Panc1 (cell line): Measurements from ENCODE around the gene ANHX. TPM values are rescaled to one million over a fixed set of nuclear protein-coding genes. Genes with fewer than 3 reads are reported as not detected.
"Not testable (repeated sequence)": the region's sequence is repeated elsewhere in the genome, so short reads cannot be mapped to it uniquely, and the experiment has no call there.

Experiments
- ATAC-seq: fragments of 200-7000 bp; cut with Tn5 transposase; 2 replicates; pipeline ENCODE4 v1.9.1; 2020; ENCODE audit warnings: mild to moderate bottlenecking, moderate library complexity
- BruUV-seq: library from RNA; stranded (reverse); fragments of 400-500 nt; replicated peaks from 2 replicates; lab custom pipeline; 2021; lab: Mats Ljungman, UMichigan
- CTCF ChIA-PET: fragments of 300-600 bp; sonication (Branson Sonifier 250); formaldehyde crosslinking; loops from one replicate; lab custom pipeline; 2022; ENCODE audit warnings: antibody characterized with exemption; lab: Charles Lee
- POLR2A ChIA-PET: fragments of 300-600 bp; sonication (Branson Sonifier 250); formaldehyde crosslinking; loops from one replicate; lab custom pipeline; 2022; ENCODE audit warnings: antibody characterized with exemption; lab: Charles Lee
- DNase-seq: peaks from one replicate; pipeline ENCODE4 v3.0.0-alpha.2; 2010; ENCODE audit warnings: low read depth, low spot score
- H3K27ac ChIP-seq: 2 replicates; pipeline ENCODE4 v1.5.1; 2011; ENCODE audit warnings: mild to moderate bottlenecking, low read length, inconsistent platforms
- H3K27me3 ChIP-seq: fragments of 200-500 bp; sonication (Bioruptor generic); 2 replicates; pipeline ENCODE4 v1.6.0; 2014; ENCODE audit warnings: low read length, inconsistent platforms; ENCODE audit not compliant: control insufficient read depth, insufficient read depth
- H3K36me3 ChIP-seq: fragments of 200-500 bp; sonication (Bioruptor generic); 2 replicates; pipeline ENCODE4 v1.5.1; 2014; ENCODE audit warnings: inconsistent platforms, mild to moderate bottlenecking, low read length, moderate library complexity; ENCODE audit not compliant: control insufficient read depth, insufficient read depth
- H3K4me1 ChIP-seq: 2 replicates; pipeline ENCODE4 v1.5.1; 2011; ENCODE audit warnings: inconsistent platforms, mild to moderate bottlenecking, low read length, moderate library complexity; ENCODE audit not compliant: control insufficient read depth, insufficient read depth
- H3K4me3 ChIP-seq, 2 experiments: 2 replicates each; pipeline ENCODE4 v1.5.1; 2011 to 2012; ENCODE audit warnings: low read depth in 2 of 2, low read length in 2 of 2, mild to moderate bottlenecking in 2 of 2, inconsistent platforms in 1 of 2, moderate library complexity in 1 of 2
- H3K9me3 ChIP-seq: fragments of 200-500 bp; sonication (Bioruptor generic); 2 replicates; pipeline ENCODE4 v1.5.1; 2014; ENCODE audit warnings: low read depth, mild to moderate bottlenecking, inconsistent platforms, low read length, moderate library complexity; ENCODE audit not compliant: control insufficient read depth, insufficient read depth
- CTCF ChIP-seq: fragments of 450-650 bp; IDR thresholded peaks from 2 replicates; pipeline ENCODE4 v1.5.1; 2017; ENCODE audit warnings: mild to moderate bottlenecking
- POLR2AphosphoS5 ChIP-seq: IDR thresholded peaks from 2 replicates; pipeline ENCODE4 v1.6.1; 2012; ENCODE audit warnings: mild to moderate bottlenecking, low read depth, low read length, moderate library complexity
- SIN3A ChIP-seq: IDR thresholded peaks from 2 replicates; pipeline ENCODE4 v1.6.1; 2012; ENCODE audit warnings: low read depth, mild to moderate bottlenecking, low read length, moderate library complexity, borderline replicate concordance; ENCODE audit not compliant: insufficient read depth
- TCF7L2 ChIP-seq: IDR thresholded peaks from 2 replicates; pipeline ENCODE4 v1.6.1; 2011; ENCODE audit warnings: mild to moderate bottlenecking, low read depth, low read length, inconsistent platforms
- in situ Hi-C: cut with HindIII; loops from 2 replicates; pipeline ENCODE4 v1.10.0; 2016; ENCODE audit warnings: low sequenced_read_pairs, low pct_unique_long_range_greater_than_20kb
- intact Hi-C: fragments of 100-400 bp; cut with micrococcal nuclease; formaldehyde crosslinking; loops from one replicate; pipeline ENCODE4 v1.10.0; 2022; ENCODE audit not compliant: unreplicated experiment
- total RNA-seq: library from RNA; stranded (reverse); gene quantifications from one replicate; pipeline ENCODE4 v1.2.1, GENCODE V29; 2021; ENCODE audit not compliant: unreplicated experiment
- TF ChIP-seq, protein P1 (sequence below), 2 experiments: IDR thresholded peaks; 2 replicates each; pipeline ENCODE4 v1.6.1; 2011 to 2012; ENCODE audit warnings: low read depth in 2 of 2, control low read depth in 1 of 2, low read length in 1 of 2, mild to moderate bottlenecking in 1 of 2, moderate library complexity in 1 of 2; ENCODE audit not compliant: insufficient read depth in 1 of 2

Gene ANHX
- total RNA-seq, 1 experiment from 2014 or later: not detected

DNA sequence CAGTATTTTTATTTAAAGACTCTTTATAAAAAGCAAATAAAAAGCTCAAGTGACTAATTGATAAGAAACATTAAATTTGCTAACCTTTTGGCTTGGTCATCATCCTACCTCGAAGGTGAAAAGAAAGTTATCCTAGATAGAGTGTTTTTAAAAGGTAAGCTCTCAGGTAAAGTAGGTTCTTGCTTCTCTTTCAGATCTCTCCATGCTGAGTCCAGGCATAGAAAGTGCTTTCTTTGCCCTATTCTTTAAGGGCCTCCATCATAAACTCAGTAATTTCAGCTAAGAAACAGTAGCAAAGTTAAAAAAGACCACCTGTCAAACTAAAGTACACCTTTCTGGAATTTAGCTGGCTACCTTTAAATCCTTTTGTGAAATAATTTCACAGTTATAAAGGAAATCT is 20.6 kb upstream of the ANHX start:
- Histone ChIP-seq H3K36me3 (no peaks in the 10 kb centered on the region), H3K9me3 (peaks cover 10% of the 10 kb centered on the region; the same call in 1 of the 2 replicates), H3K4me3 (no peak overlapping the region), H3K4me1 (no peaks in the 10 kb centered on the region), H3K27ac (no peak overlapping the region), H3K27me3 (no peaks in the 10 kb centered on the region)
- TF ChIP-seq, protein P1, sequence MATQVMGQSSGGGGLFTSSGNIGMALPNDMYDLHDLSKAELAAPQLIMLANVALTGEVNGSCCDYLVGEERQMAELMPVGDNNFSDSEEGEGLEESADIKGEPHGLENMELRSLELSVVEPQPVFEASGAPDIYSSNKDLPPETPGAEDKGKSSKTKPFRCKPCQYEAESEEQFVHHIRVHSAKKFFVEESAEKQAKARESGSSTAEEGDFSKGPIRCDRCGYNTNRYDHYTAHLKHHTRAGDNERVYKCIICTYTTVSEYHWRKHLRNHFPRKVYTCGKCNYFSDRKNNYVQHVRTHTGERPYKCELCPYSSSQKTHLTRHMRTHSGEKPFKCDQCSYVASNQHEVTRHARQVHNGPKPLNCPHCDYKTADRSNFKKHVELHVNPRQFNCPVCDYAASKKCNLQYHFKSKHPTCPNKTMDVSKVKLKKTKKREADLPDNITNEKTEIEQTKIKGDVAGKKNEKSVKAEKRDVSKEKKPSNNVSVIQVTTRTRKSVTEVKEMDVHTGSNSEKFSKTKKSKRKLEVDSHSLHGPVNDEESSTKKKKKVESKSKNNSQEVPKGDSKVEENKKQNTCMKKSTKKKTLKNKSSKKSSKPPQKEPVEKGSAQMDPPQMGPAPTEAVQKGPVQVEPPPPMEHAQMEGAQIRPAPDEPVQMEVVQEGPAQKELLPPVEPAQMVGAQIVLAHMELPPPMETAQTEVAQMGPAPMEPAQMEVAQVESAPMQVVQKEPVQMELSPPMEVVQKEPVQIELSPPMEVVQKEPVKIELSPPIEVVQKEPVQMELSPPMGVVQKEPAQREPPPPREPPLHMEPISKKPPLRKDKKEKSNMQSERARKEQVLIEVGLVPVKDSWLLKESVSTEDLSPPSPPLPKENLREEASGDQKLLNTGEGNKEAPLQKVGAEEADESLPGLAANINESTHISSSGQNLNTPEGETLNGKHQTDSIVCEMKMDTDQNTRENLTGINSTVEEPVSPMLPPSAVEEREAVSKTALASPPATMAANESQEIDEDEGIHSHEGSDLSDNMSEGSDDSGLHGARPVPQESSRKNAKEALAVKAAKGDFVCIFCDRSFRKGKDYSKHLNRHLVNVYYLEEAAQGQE (IDR thresholded peaks at IDR 0.05; ENCODE audit: insufficient read depth in 1 of 2, low read depth in 2 of 2, low read length in 1 of 2): no peak
- no peak for TF ChIP-seq CTCF
- TF ChIP-seq POLR2AphosphoS5: no peak
- no peak for TF ChIP-seq TCF7L2
- TF ChIP-seq SIN3A: no peak
- CTCF ChIA-PET: no interaction called here
- POLR2A ChIA-PET: no interaction called here
- in situ Hi-C loops (no loop called here), intact Hi-C loops (no loop called here)
- ATAC-seq (no peak), DNase-seq (no peak)
- no TSS peak for BruUV-seq

GRCh38 chr12:133255833-133256232 is 20.2 kb upstream of the ANHX start:
- H3K4me3 ChIP-seq, H3K36me3 ChIP-seq, H3K4me1 ChIP-seq, in situ Hi-C loops, intact Hi-C loops, ATAC-seq, H3K27me3 ChIP-seq, BruUV-seq, POLR2A ChIA-PET, DNase-seq, H3K27ac ChIP-seq, CTCF ChIA-PET: not testable (repeated sequence)
- peaks cover 12% of the 10 kb centered on the region; the same call in 1 of the 2 replicates for H3K9me3 ChIP-seq

DNA sequence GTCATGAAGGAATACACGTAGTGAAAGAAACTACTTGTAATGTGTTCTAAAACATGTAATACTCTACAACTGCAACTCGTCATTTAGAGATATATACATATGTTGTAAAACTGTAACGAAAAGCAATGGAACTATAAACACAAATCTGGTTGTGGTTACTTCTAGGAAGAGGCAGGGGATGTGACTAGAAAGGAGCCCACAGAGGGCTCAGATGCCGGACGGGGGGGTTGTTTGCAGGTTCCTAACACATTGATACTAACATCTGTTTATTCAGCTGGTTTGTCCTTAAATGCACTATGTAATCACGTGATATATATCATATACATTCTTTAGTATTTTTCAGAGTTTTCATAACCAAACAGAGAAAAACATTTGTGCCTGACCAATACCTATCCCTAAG is 16.1 kb upstream of the ANHX start:
- Histone ChIP-seq H3K4me3 (no peak overlapping the region), H3K27ac (no peak overlapping the region), H3K36me3 (no peaks in the 10 kb centered on the region), H3K27me3 (no peaks in the 10 kb centered on the region), H3K9me3 (peaks cover 12% of the 10 kb centered on the region; the same call in 1 of the 2 replicates), H3K4me1 (no peaks in the 10 kb centered on the region)
- ChIA-PET CTCF (no interaction called here), POLR2A (no interaction called here)
- DNase-seq (no peak), ATAC-seq (no peak)
- in situ Hi-C loops (no loop called here), intact Hi-C loops (no loop called here)
- no TSS peak for BruUV-seq
- TF ChIP-seq TCF7L2 (no peak), POLR2AphosphoS5 (no peak), CTCF (no peak), SIN3A (no peak)
- TF ChIP-seq, protein P1 (IDR thresholded peaks at IDR 0.05; ENCODE audit: insufficient read depth in 1 of 2, low read depth in 2 of 2, low read length in 1 of 2): no peak
